K562 (cell line): ENCODE data around the gene IBA57. TPM values are rescaled to one million over a fixed set of nuclear protein-coding genes. Genes with fewer than 3 reads are reported as not detected.
A peak's percentile ranks its signal among the peaks of the same experiment; 100 is the strongest.

Experiments used
- ATAC-seq: fragments of 200-7000 bp; cut with Tn5 transposase; 3 replicates; pipeline ENCODE4 v1.9.1; 2020; ENCODE audit warnings: moderate library complexity
- BruUV-seq: library from RNA; stranded (reverse); fragments of 400-500 nt; replicated peaks from 2 replicates; lab custom pipeline; 2021; lab: Mats Ljungman, UMichigan
- CTCF ChIA-PET: fragments of 300-600 bp; formaldehyde crosslinking; extraction: SDS; loops from one replicate; lab custom pipeline; 2021; ENCODE audit warnings: low intra/inter-chr PET ratio; lab: Yijun Ruan, JAX
- POLR2A ChIA-PET: fragments of 300-600, 350-650 bp; sonication (Branson Sonifier 250); formaldehyde crosslinking; extraction: SDS; loops from one replicate; lab custom pipeline; 2021; ENCODE audit warnings: antibody characterized with exemption, inconsistent platforms; lab: Yijun Ruan, JAX
- DNase-seq, 4 experiments: peaks; one replicate each; pipeline versions ENCODE4 v3.0.0 to v3.0.0-alpha.2; 2011 to 2018; ENCODE audit warnings: low spot score in 3 of 4, mixed read lengths in 3 of 4; ENCODE audit errors: extremely low read depth in 1 of 4
- FAIRE-seq: peaks from 2 replicates; lab custom pipeline; 2011; peaks lifted over from hg19 to GRCh38; lab: Jason Lieb, UNC
- H2AFZ ChIP-seq: 2 replicates; pipeline ENCODE4 v1.6.0; 2011; ENCODE audit warnings: low read depth, low read length, control low read depth, inconsistent platforms
- H3K27ac ChIP-seq: fragments of 200-600 bp; 3 replicates; pipeline ENCODE4 v1.8.0; 2011; ENCODE audit warnings: low read depth, mild to moderate bottlenecking, control low read depth, inconsistent platforms, low read length, moderate library complexity, mixed read lengths; ENCODE audit errors: extremely low read depth
- H3K27me3 ChIP-seq, 2 experiments: fragments of 300-600 bp in 1 of 2; 2 replicates in 1 of 2; 3 replicates in 1 of 2; pipeline versions ENCODE4 v1.6.0 to v1.8.0; 2011; ENCODE audit warnings: inconsistent platforms in 2 of 2, low read length in 2 of 2, mild to moderate bottlenecking in 1 of 2, mixed read lengths in 1 of 2, moderate library complexity in 1 of 2; ENCODE audit not compliant: control insufficient read depth in 2 of 2, insufficient read depth in 2 of 2
- H3K36me3 ChIP-seq: fragments of 300-600 bp; 3 replicates; pipeline ENCODE4 v1.8.0; 2011; ENCODE audit warnings: mild to moderate bottlenecking, low read length, inconsistent platforms; ENCODE audit not compliant: control insufficient read depth, insufficient read depth
- H3K4me1 ChIP-seq, 2 experiments: fragments of 200-600 bp in 1 of 2; replicated peaks in 1 of 2; 2 replicates in 1 of 2; 3 replicates in 1 of 2; pipeline versions ENCODE4 v1.5.1 to v1.8.0; 2011; ENCODE audit warnings: inconsistent platforms in 2 of 2, low read length in 2 of 2, mild to moderate bottlenecking in 1 of 2, mixed read lengths in 1 of 2, moderate library complexity in 1 of 2; ENCODE audit not compliant: control insufficient read depth in 2 of 2, insufficient read depth in 2 of 2
- H3K4me2 ChIP-seq: 2 replicates; pipeline ENCODE4 v1.6.1; 2011; ENCODE audit warnings: low read length, control low read depth, inconsistent platforms, mixed read lengths; ENCODE audit not compliant: insufficient read depth
- H3K4me3 ChIP-seq: fragments of 200-600 bp; sonication (generic), shearing (Covaris generic); 2 replicates; pipeline ENCODE4 v1.5.1; 2016; ENCODE audit warnings: control low read depth, inconsistent platforms
- H3K79me2 ChIP-seq: fragments of 200-600 bp; 3 replicates; pipeline ENCODE4 v1.8.0; 2011; ENCODE audit warnings: low read length, inconsistent platforms; ENCODE audit not compliant: control insufficient read depth, insufficient read depth
- H3K9ac ChIP-seq, 2 experiments: 2 replicates each; pipeline versions ENCODE4 v1.6.0 to v1.6.1; 2011; ENCODE audit warnings: low read depth in 2 of 2, low read length in 2 of 2, control low read depth in 1 of 2, inconsistent platforms in 1 of 2, mild to moderate bottlenecking in 1 of 2, mixed read lengths in 1 of 2; ENCODE audit not compliant: insufficient read depth in 1 of 2
- H3K9me1 ChIP-seq: one replicate; pipeline ENCODE4 v1.6.0; 2011; ENCODE audit warnings: inconsistent platforms, mild to moderate bottlenecking, low read length, moderate library complexity; ENCODE audit not compliant: control insufficient read depth, insufficient read depth
- H3K9me3 ChIP-seq: replicated peaks from 2 replicates; pipeline ENCODE4 v1.5.1; 2011; ENCODE audit warnings: low read depth, low read length, inconsistent platforms; ENCODE audit not compliant: control insufficient read depth, insufficient read depth
- H4K20me1 ChIP-seq: replicated peaks from 2 replicates; pipeline ENCODE4 v1.6.1; 2011; ENCODE audit warnings: low read length, inconsistent platforms, mixed read lengths; ENCODE audit not compliant: control insufficient read depth, insufficient read depth
- HMGN3 ChIP-seq: IDR thresholded peaks from 2 replicates; pipeline ENCODE4 v1.6.1; 2011; ENCODE audit warnings: borderline replicate concordance, low read depth, mild to moderate bottlenecking, mixed read lengths, low read length; ENCODE audit not compliant: insufficient read length; ENCODE audit errors: extremely low read depth
- JUNB ChIP-seq: fragments of 450-650 bp; formaldehyde crosslinking; conservative IDR thresholded peaks from 2 replicates; pipeline ENCODE4 v1.4.0; 2020; ENCODE audit warnings: mild to moderate bottlenecking
- KDM5B ChIP-seq: fragments of 200-600 bp; sonication (generic); IDR thresholded peaks from 2 replicates; pipeline ENCODE4 v1.6.1; 2012; ENCODE audit warnings: low read depth, mild to moderate bottlenecking, moderate library complexity, low read length, control low read depth, inconsistent platforms; ENCODE audit not compliant: insufficient replicate concordance
- NCOR1 ChIP-seq: fragments of 450-650 bp; IDR thresholded peaks from 2 replicates; pipeline ENCODE4 v1.6.1; 2016; ENCODE audit warnings: mild to moderate bottlenecking, moderate library complexity
- POLR2G ChIP-seq: fragments of 200-400 bp; formaldehyde crosslinking; IDR thresholded peaks from 2 replicates; pipeline ENCODE4 v1.6.1; 2017; ENCODE audit warnings: low read depth, mild to moderate bottlenecking, antibody characterized with exemption, low read length, moderate library complexity
- WGBS: fragments of 100-300 bp; shearing (Covaris generic); methylation state at CpG from one replicate; pipeline ENCODE4 v1.1.6; 2016; ENCODE audit warnings: low coverage, mixed read lengths; ENCODE audit not compliant: insufficient coverage; ENCODE audit errors: missing lambda C conversion rate; 5-methylcytosine and 5-hydroxymethylcytosine counted together
- in situ Hi-C: fragments of 300-500 bp; cut with MboI; formaldehyde crosslinking; loops from 4 replicates; pipeline ENCODE4 v1.15.0; 2018; ENCODE audit warnings: inconsistent platforms, mixed read lengths
- intact Hi-C: fragments of 100-400 bp; cut with micrococcal nuclease; formaldehyde crosslinking; loops from 2 replicates; pipeline ENCODE4 v1.14.2; 2022
- polyA plus RNA-seq, 8 experiments: library from polyadenylated mRNA; depleted of rRNA in 4 of 8; stranded (reverse) in 5 of 8; unstranded in 3 of 8; fragments of >200 nt; fragmentation: Nextera tagmentation in 2 of 8; fragmentation: Illumina TruSeq in 1 of 8; extraction: Ambion mirVana in 2 of 8; extraction: Trizol in 1 of 8; gene quantifications; 2 replicates each; pipeline versions ENCODE4 v1.2.1 to v1.2.3, GENCODE V29; 2011 to 2014; ENCODE audit warnings: inconsistent platforms in 1 of 8, missing spikeins in 1 of 8
- total RNA-seq, 7 experiments: library from RNA; depleted of rRNA in 6 of 7; stranded (reverse); fragments of >200 nt in 6 of 7; fragmentation: Illumina TruSeq in 2 of 7; extraction: Trizol in 2 of 7; gene quantifications; 2 replicates each; pipeline versions ENCODE4 v1.2.1 to v1.2.3, GENCODE V29; 2011 to 2021; ENCODE audit warnings: low replicate concordance in 1 of 7

IBA57 gene
- total and polyA plus RNA-seq, 9 of the 15 experiments (the other 6 are each of a cell fraction or from before 2014, with no cell fraction given) = 0.77 to 15.5 (median 2.7) TPM

- intact Hi-C loops = loop anchor here (5.0 kb wide), 1 partner anchor 307 kb away; no protein-coding TSS in a partner anchor
- BruUV-seq = no TSS peak
- FAIRE-seq = no peak
- Histone ChIP-seq H3K4me3 (no peak overlapping the region), H3K4me1 (peaks cover 0 to 62% of the 10 kb centered on the region in 2 experiments; a peak in 2 of 5 replicates), H3K27me3 (peaks cover 9 to 27% of the 10 kb centered on the region in 2 experiments; a peak in 3 of 5 replicates), H3K27ac (no peak overlapping the region), H3K9me3 (peaks cover 3% of the 10 kb centered on the region; the same call in 1 of the 2 replicates), H3K79me2 (no peaks in the 10 kb centered on the region), H4K20me1 (no peaks in the 10 kb centered on the region; the same call in 1 of the 2 replicates), H3K9me1 (no peaks in the 10 kb centered on the region), H3K36me3 (no peaks in the 10 kb centered on the region), H3K4me2 (no peak overlapping the region), H3K9ac (0 out of 4 replicates have a peak overlapping the region, but pooled peaks of 1 of the 2 experiments have one; percentile 20), H2AFZ (no peak overlapping the region)
- ChIA-PET CTCF (no interaction called here), POLR2A (interaction anchor here (0.7 to 1.6 kb wide), 8 partner anchors 9 to 308 kb away, joined by 3 to 6 read pairs (median 3); a partner anchor contains a TSS)
- no peak for ATAC-seq
- 29% methylated on average over 11 of the region's 11 CpGs for WGBS
- no peak for DNase-seq
- in situ Hi-C loops = no loop called here
- TF ChIP-seq NCOR1 (no peak), HMGN3 (peak; percentile 30), JUNB (no peak), POLR2G (peak; percentile 54), KDM5B (peak; percentile 11)
- TF ChIP-seq, all 486 proteins: peak for 3
Observed at GRCh38 chr1:228210076-228210651, 44.6 kb downstream of the IBA57 start.
